ENCODE results near the gene THEMIS. TPM values are rescaled to one million over a fixed set of nuclear protein-coding genes. Genes with fewer than 3 reads are reported as not detected.
A peak's percentile ranks its signal among the peaks of the same experiment; 100 is the strongest.
"Not testable (repeated sequence)": the region's sequence is repeated elsewhere in the genome, so short reads cannot be mapped to it uniquely, and the experiment has no call there.

Gene THEMIS
- total and polyA plus RNA-seq, 2 experiments from 2014 or later = 0.05 to 0.11 TPM

DNA sequence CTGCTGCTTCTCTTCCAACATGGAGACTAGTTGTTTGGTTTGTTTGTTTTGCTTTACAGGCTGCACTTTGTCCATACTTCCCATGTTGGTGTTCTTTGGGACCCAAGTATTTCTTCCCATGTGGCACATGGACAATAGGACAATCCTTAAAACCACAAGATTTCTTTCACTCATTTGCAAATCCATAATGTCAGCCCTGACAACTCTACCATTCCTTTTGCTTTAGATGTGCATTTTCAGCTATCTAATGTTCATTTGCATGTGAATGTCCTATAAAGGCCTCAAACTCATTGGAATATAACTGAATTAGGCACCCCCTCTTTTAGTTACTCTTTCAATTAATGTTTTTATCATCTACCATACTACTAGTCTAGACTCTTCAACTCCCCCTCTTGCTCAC is 16.7 kb downstream of the THEMIS start:
- no peak for DNase-seq
- Histone ChIP-seq H3K36me3 (ENCODE audit: low read depth) (no peaks in the 10 kb centered on the region), H3K9me3 (ENCODE audit: low read depth) (no peaks in the 10 kb centered on the region), H3K27me3 (replicated peaks; ENCODE audit: insufficient read depth) (no peaks in the 10 kb centered on the region), H3F3A (ENCODE audit: insufficient read depth) (no peaks in the 10 kb centered on the region), H3K9ac (no peak overlapping the region), H2AFZ (no peak overlapping the region), H3K4me3 (no peak overlapping the region), H3K4me1 (ENCODE audit: insufficient read depth) (no peaks in the 10 kb centered on the region), H3K4me2 (ENCODE audit: unreplicated experiment) (no peak overlapping the region), H3K27ac (no peak overlapping the region), H3K79me2 (ENCODE audit: insufficient read depth) (no peaks in the 10 kb centered on the region), H3K9me2 (ENCODE audit: insufficient read depth) (peaks cover 7% of the 10 kb centered on the region; the same call in 1 of the 2 replicates), H4K20me1 (ENCODE audit: insufficient read depth) (no peaks in the 10 kb centered on the region)
- no peak for TF ChIP-seq EZH2phosphoT487 (IDR thresholded peaks at IDR 0.05; ENCODE audit: insufficient read depth, low read depth)
- no peak for TF ChIP-seq EZH2 (IDR thresholded peaks at IDR 0.05; ENCODE audit: insufficient read depth, poor library complexity, severe bottlenecking)
- in situ Hi-C loops (cut with MboI) = no loop called here

DNA sequence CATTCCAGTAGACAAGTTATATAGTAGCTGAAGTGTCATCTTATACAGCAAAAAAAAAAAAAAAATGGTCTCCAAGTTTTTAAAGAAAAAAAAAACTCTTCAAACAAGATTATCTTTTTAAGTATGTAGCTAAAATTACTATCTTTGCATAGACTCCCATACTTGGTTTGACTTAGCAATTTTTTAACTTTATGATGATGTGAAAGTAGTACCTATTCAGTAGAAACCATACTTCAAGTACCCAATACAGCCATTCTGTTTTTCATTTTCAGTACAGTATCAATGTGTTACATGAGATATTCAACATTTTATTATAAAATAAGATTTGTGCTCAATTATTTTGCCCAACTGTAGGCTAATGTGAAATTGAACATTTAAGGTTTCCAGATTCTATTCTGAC is 18.9 kb downstream of the THEMIS start:
- H3K4me2 ChIP-seq (ENCODE audit: unreplicated experiment); H3K4me1 ChIP-seq (ENCODE audit: insufficient read depth); H4K20me1 ChIP-seq (ENCODE audit: insufficient read depth); in situ Hi-C loops (cut with MboI); H3K9me3 ChIP-seq (ENCODE audit: low read depth); DNase-seq; H3K9ac ChIP-seq; H3K36me3 ChIP-seq (ENCODE audit: low read depth); H3F3A ChIP-seq (ENCODE audit: insufficient read depth); H3K27me3 ChIP-seq (replicated peaks; ENCODE audit: insufficient read depth); H2AFZ ChIP-seq; H3K4me3 ChIP-seq; H3K79me2 ChIP-seq (ENCODE audit: insufficient read depth); H3K9me2 ChIP-seq (ENCODE audit: insufficient read depth); H3K27ac ChIP-seq: not testable (repeated sequence)

DNA sequence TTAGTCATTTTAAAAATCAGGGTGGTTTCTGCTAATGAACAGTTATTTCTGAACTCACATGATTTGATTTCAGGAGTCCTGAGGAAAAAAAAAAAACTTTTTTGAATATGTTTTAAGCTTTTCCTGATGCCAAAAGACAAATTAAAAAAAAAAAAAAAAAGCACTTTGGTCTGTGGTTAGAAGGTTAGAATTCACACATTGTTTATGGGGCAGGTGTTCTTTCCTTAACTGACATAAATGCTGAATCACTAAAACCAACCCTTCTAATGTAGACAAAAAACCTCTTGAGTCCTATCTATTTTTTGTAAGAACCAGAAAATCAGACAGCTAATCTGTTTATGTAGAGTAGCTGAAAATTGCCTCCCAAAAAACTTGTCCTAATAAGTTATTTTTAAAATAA is 20.4 kb downstream of the THEMIS start:
- Histone ChIP-seq H3K4me3 (no peak overlapping the region), H3K27me3 (replicated peaks; ENCODE audit: insufficient read depth) (no peaks in the 10 kb centered on the region), H3K27ac (no peak overlapping the region), H3K9ac (no peak overlapping the region), H3K4me1 (ENCODE audit: insufficient read depth) (no peaks in the 10 kb centered on the region), H3F3A (ENCODE audit: insufficient read depth) (no peaks in the 10 kb centered on the region), H3K4me2 (ENCODE audit: unreplicated experiment) (no peak overlapping the region), H3K36me3 (ENCODE audit: low read depth) (no peaks in the 10 kb centered on the region), H2AFZ (no peak overlapping the region), H3K9me3 (ENCODE audit: low read depth) (no peaks in the 10 kb centered on the region), H3K79me2 (ENCODE audit: insufficient read depth) (no peaks in the 10 kb centered on the region), H4K20me1 (ENCODE audit: insufficient read depth) (no peaks in the 10 kb centered on the region), H3K9me2 (ENCODE audit: insufficient read depth) (peaks cover 7% of the 10 kb centered on the region; the same call in 1 of the 2 replicates)
- no peak for DNase-seq
- TF ChIP-seq EZH2phosphoT487 (IDR thresholded peaks at IDR 0.05; ENCODE audit: insufficient read depth, low read depth) (no peak), EZH2 (IDR thresholded peaks at IDR 0.05; ENCODE audit: insufficient read depth, poor library complexity, severe bottlenecking) (no peak)
- in situ Hi-C loops (cut with MboI) = no loop called here

DNA sequence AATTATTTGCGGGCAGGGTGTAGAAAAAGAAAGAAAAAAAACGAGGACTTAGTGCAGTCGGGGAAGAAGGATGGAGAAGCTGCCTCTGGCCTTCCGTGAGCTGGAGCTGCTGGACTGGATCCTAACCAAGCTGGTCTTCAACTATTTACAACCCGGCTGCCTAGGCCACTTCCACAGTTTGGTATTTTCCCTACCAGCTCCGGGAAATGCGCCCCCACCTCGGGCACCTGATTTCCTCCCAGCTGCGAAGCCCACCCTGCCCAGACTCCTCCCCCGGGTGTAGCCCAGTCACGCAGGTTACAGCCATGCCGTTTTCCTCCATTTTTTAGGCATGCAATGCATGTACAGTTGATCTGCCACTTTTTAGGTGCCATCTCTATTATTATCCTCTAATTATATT is 21.2 kb downstream of the THEMIS start:
- H3K27me3 ChIP-seq (replicated peaks; ENCODE audit: insufficient read depth) = no peaks in the 10 kb centered on the region
- H3K4me1 ChIP-seq (ENCODE audit: insufficient read depth) = no peaks in the 10 kb centered on the region
- H3K27ac ChIP-seq = no peak overlapping the region
- no peaks in the 10 kb centered on the region for H3K36me3 ChIP-seq (ENCODE audit: low read depth)
- peak overlapping the region; percentile 70 for H2AFZ ChIP-seq
- no peaks in the 10 kb centered on the region for H3F3A ChIP-seq (ENCODE audit: insufficient read depth)
- no peaks in the 10 kb centered on the region for H3K79me2 ChIP-seq (ENCODE audit: insufficient read depth)
- TF ChIP-seq EZH2phosphoT487 (IDR thresholded peaks at IDR 0.05; ENCODE audit: insufficient read depth, low read depth) = no peak
- no peak for TF ChIP-seq EZH2 (IDR thresholded peaks at IDR 0.05; ENCODE audit: insufficient read depth, poor library complexity, severe bottlenecking)
- H3K9me2 ChIP-seq (ENCODE audit: insufficient read depth) = peaks cover 7% of the 10 kb centered on the region; the same call in 1 of the 2 replicates
- no peak overlapping the region for H3K9ac ChIP-seq
- in situ Hi-C loops (cut with MboI) = no loop called here
- peak; percentile 9 for DNase-seq
- H4K20me1 ChIP-seq (ENCODE audit: insufficient read depth) = no peaks in the 10 kb centered on the region
- H3K4me3 ChIP-seq = no peak overlapping the region
- H3K9me3 ChIP-seq (ENCODE audit: low read depth) = no peaks in the 10 kb centered on the region
- 23 to 26% methylated on average over 12 of the region's 12 CpGs for WGBS, 2 experiments (ENCODE audit: low coverage in 1 of 2, low lambda C conversion rate in 2 of 2, missing lambda C conversion rate in 2 of 2)
- H3K4me2 ChIP-seq (ENCODE audit: unreplicated experiment) = peak overlapping the region; percentile 15

DNA sequence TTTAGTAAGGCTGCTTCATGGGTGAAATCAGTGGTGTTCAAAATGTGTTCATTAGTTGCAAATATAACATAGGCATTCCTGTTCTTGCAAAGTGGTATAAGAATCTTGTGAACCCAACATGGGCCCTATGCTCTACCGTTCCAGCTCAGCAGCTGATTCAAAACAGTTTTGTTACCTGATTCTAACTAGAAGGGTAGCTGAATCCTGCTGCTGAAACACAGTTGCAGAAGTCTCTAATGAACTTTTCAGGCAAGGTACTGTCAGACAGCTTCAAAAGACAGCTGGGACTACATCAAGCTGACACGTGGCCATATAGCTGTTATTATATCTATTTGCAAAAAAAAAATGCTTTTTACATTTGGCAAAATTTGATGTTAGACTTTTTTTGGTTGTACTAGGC is 22.7 kb downstream of the THEMIS start:
- peaks cover 7% of the 10 kb centered on the region; the same call in 1 of the 2 replicates for H3K9me2 ChIP-seq (ENCODE audit: insufficient read depth)
- DNase-seq = no peak
- no peak overlapping the region for H3K4me2 ChIP-seq (ENCODE audit: unreplicated experiment)
- in situ Hi-C loops (cut with MboI) = no loop called here
- no peak overlapping the region for H3K27ac ChIP-seq
- H3K4me1 ChIP-seq (ENCODE audit: insufficient read depth) = no peaks in the 10 kb centered on the region
- TF ChIP-seq EZH2phosphoT487 (IDR thresholded peaks at IDR 0.05; ENCODE audit: insufficient read depth, low read depth) (no peak), EZH2 (IDR thresholded peaks at IDR 0.05; ENCODE audit: insufficient read depth, poor library complexity, severe bottlenecking) (no peak)
- H3F3A ChIP-seq (ENCODE audit: insufficient read depth) = no peaks in the 10 kb centered on the region
- no peaks in the 10 kb centered on the region for H4K20me1 ChIP-seq (ENCODE audit: insufficient read depth)
- H3K9ac ChIP-seq = no peak overlapping the region
- H3K36me3 ChIP-seq (ENCODE audit: low read depth) = no peaks in the 10 kb centered on the region
- no peaks in the 10 kb centered on the region for H3K79me2 ChIP-seq (ENCODE audit: insufficient read depth)
- H2AFZ ChIP-seq = no peak overlapping the region
- H3K9me3 ChIP-seq (ENCODE audit: low read depth) = no peaks in the 10 kb centered on the region
- H3K27me3 ChIP-seq (replicated peaks; ENCODE audit: insufficient read depth) = no peaks in the 10 kb centered on the region
- no peak overlapping the region for H3K4me3 ChIP-seq
- 58 to 59% methylated on average over 2 of the region's 2 CpGs for WGBS, 2 experiments (ENCODE audit: low coverage in 1 of 2, low lambda C conversion rate in 2 of 2, missing lambda C conversion rate in 2 of 2)

All from GM23248 (cell line).